ENCODE measurements around the gene NRP1.
A peak's percentile ranks its signal among the peaks of the same experiment; 100 is the strongest.

GRCh38 chr10:33337326-33337957, 3.0 kb upstream of the NRP1 start:
- TF ChIP-seq, protein P1, sequence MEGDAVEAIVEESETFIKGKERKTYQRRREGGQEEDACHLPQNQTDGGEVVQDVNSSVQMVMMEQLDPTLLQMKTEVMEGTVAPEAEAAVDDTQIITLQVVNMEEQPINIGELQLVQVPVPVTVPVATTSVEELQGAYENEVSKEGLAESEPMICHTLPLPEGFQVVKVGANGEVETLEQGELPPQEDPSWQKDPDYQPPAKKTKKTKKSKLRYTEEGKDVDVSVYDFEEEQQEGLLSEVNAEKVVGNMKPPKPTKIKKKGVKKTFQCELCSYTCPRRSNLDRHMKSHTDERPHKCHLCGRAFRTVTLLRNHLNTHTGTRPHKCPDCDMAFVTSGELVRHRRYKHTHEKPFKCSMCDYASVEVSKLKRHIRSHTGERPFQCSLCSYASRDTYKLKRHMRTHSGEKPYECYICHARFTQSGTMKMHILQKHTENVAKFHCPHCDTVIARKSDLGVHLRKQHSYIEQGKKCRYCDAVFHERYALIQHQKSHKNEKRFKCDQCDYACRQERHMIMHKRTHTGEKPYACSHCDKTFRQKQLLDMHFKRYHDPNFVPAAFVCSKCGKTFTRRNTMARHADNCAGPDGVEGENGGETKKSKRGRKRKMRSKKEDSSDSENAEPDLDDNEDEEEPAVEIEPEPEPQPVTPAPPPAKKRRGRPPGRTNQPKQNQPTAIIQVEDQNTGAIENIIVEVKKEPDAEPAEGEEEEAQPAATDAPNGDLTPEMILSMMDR (IDR thresholded peaks at IDR 0.05; ENCODE audit: extremely low read depth in 1 of 2, insufficient read depth in 1 of 2, low read depth in 1 of 2, low read length in 2 of 2) = no peak
- TF ChIP-seq EZH2 (IDR thresholded peaks at IDR 0.05; ENCODE audit: borderline replicate concordance, low read depth, low read length, severe bottlenecking) (no peak), MYC (IDR thresholded peaks at IDR 0.05; ENCODE audit: low read depth, low read length) (no peak), POLR2A (IDR thresholded peaks at IDR 0.05; ENCODE audit: low read depth, low read length) (peak; percentile 4), POLR2AphosphoS5 (IDR thresholded peaks at IDR 0.05; ENCODE audit: insufficient read depth, low read depth, low read length) (no peak), JUN (IDR thresholded peaks at IDR 0.05; ENCODE audit: borderline replicate concordance, insufficient read depth, insufficient read length, low read depth) (no peak)

Data from endothelial cell of umbilical vein (primary cell).